Fibroblast of mammary gland (primary cell): ENCODE data around the gene PDE7B.

Experiments
- DNase-seq: peaks from one replicate; pipeline ENCODE4 v3.0.0-alpha.2; 2010; ENCODE audit warnings: low read depth
- H3K4me3 ChIP-seq: 2 replicates; pipeline ENCODE4 v1.5.1; 2011; ENCODE audit warnings: low read depth, mild to moderate bottlenecking, low read length, moderate library complexity; ENCODE audit not compliant: control insufficient read depth
- CTCF ChIP-seq: conservative IDR thresholded peaks from 2 replicates; pipeline ENCODE4 v1.5.1; 2011; ENCODE audit warnings: low read depth, low read length, inconsistent platforms; ENCODE audit not compliant: control insufficient read depth, insufficient read depth

The PDE7B gene

GRCh38 chr6:136149311-136149710 lies 297.8 kb downstream of the PDE7B start:
- TF ChIP-seq CTCF: no peak
- DNase-seq: peak; percentile 43
- H3K4me3 ChIP-seq: no peak overlapping the region

GRCh38 chr6:136150961-136151360 lies 299.5 kb downstream of the PDE7B start:
- no peak for TF ChIP-seq CTCF
- no peak for DNase-seq
- H3K4me3 ChIP-seq: no peak overlapping the region

GRCh38 chr6:136153707-136154375 lies 302.3 kb downstream of the PDE7B start:
- H3K4me3 ChIP-seq: no peak overlapping the region
- no peak for TF ChIP-seq CTCF
- DNase-seq: no peak

- no peak overlapping the region for H3K4me3 ChIP-seq
- no peak for DNase-seq
- TF ChIP-seq CTCF: no peak
Measured at GRCh38 chr6:136155191-136155590, 303.7 kb downstream of the PDE7B start.

- no peak for TF ChIP-seq CTCF
- no peak overlapping the region for H3K4me3 ChIP-seq
- no peak for DNase-seq
Measured at GRCh38 chr6:136157743-136158142, 306.2 kb downstream of the PDE7B start.

- no peak for DNase-seq
- no peak for TF ChIP-seq CTCF
- no peak overlapping the region for H3K4me3 ChIP-seq
Measured at GRCh38 chr6:136158387-136158821, 306.9 kb downstream of the PDE7B start.

- TF ChIP-seq CTCF: no peak
- no peak overlapping the region for H3K4me3 ChIP-seq
- no peak for DNase-seq
Measured at GRCh38 chr6:136158971-136159370, 307.5 kb downstream of the PDE7B start.
